ENCODE results near the gene TTLL11. TPM values are rescaled to one million over a fixed set of nuclear protein-coding genes. Genes with fewer than 3 reads are reported as not detected.

TTLL11 gene
- total RNA-seq, 1 donor from 2014 or later, result 4.0 TPM

GRCh38 chr9:121825031-121825691, 267.9 kb downstream of the TTLL11 start:
- Mint-ChIP-seq H3K27me3 (ENCODE audit: unreplicated experiment) (peaks cover 8% of the 10 kb centered on the region), H3K27ac (ENCODE audit: unreplicated experiment) (no peak overlapping the region), H3K36me3 (ENCODE audit: low read depth, unreplicated experiment) (no peaks in the 10 kb centered on the region), H3K4me3 (ENCODE audit: unreplicated experiment) (no peak overlapping the region), H3K4me1 (ENCODE audit: unreplicated experiment) (peaks cover 26% of the 10 kb centered on the region), H3K9me3 (ENCODE audit: unreplicated experiment) (no peaks in the 10 kb centered on the region)
- TF ChIP-seq CTCF (IDR thresholded peaks at IDR 0.05; ENCODE audit: unreplicated experiment), result no peak
- no peak for DNase-seq (ENCODE audit: low spot score)

- peaks cover 8% of the 10 kb centered on the region for H3K27me3 Mint-ChIP-seq (ENCODE audit: unreplicated experiment)
- H3K36me3 Mint-ChIP-seq (ENCODE audit: low read depth, unreplicated experiment), result no peaks in the 10 kb centered on the region
- TF ChIP-seq CTCF (IDR thresholded peaks at IDR 0.05; ENCODE audit: unreplicated experiment), result no peak
- H3K9me3 Mint-ChIP-seq (ENCODE audit: unreplicated experiment), result no peaks in the 10 kb centered on the region
- H3K4me3 Mint-ChIP-seq (ENCODE audit: unreplicated experiment), result no peak overlapping the region
- H3K4me1 Mint-ChIP-seq (ENCODE audit: unreplicated experiment), result peaks cover 28% of the 10 kb centered on the region
- DNase-seq (ENCODE audit: low spot score), result no peak
- no peak overlapping the region for H3K27ac Mint-ChIP-seq (ENCODE audit: unreplicated experiment)
Observed at GRCh38 chr9:121824651-121825030, 268.5 kb downstream of the TTLL11 start.

GRCh38 chr9:121823451-121824169, 269.5 kb downstream of the TTLL11 start:
- Mint-ChIP-seq H3K27me3 (ENCODE audit: unreplicated experiment) (peaks cover 8% of the 10 kb centered on the region), H3K4me3 (ENCODE audit: unreplicated experiment) (no peak overlapping the region), H3K4me1 (ENCODE audit: unreplicated experiment) (peaks cover 36% of the 10 kb centered on the region), H3K27ac (ENCODE audit: unreplicated experiment) (no peak overlapping the region), H3K9me3 (ENCODE audit: unreplicated experiment) (no peaks in the 10 kb centered on the region), H3K36me3 (ENCODE audit: low read depth, unreplicated experiment) (no peaks in the 10 kb centered on the region)
- no peak for TF ChIP-seq CTCF (IDR thresholded peaks at IDR 0.05; ENCODE audit: unreplicated experiment)
- no peak for DNase-seq (ENCODE audit: low spot score)

- peak overlapping the region; percentile 94 for H3K27ac Mint-ChIP-seq (ENCODE audit: unreplicated experiment)
- H3K36me3 Mint-ChIP-seq (ENCODE audit: low read depth, unreplicated experiment), result no peaks in the 10 kb centered on the region
- H3K27me3 Mint-ChIP-seq (ENCODE audit: unreplicated experiment), result peaks cover 14% of the 10 kb centered on the region
- peak overlapping the region; percentile 62 for H3K4me3 Mint-ChIP-seq (ENCODE audit: unreplicated experiment)
- no peak for TF ChIP-seq CTCF (IDR thresholded peaks at IDR 0.05; ENCODE audit: unreplicated experiment)
- peaks cover 43% of the 10 kb centered on the region for H3K4me1 Mint-ChIP-seq (ENCODE audit: unreplicated experiment)
- no peak for DNase-seq (ENCODE audit: low spot score)
- H3K9me3 Mint-ChIP-seq (ENCODE audit: unreplicated experiment), result no peaks in the 10 kb centered on the region
Observed at GRCh38 chr9:121822093-121823085, 270.7 kb downstream of the TTLL11 start.
